ENCODE results near the gene BBS9. TPM values are rescaled to one million over a fixed set of nuclear protein-coding genes. Genes with fewer than 3 reads are reported as not detected.

Gene BBS9
- total RNA-seq, 1 donor from 2014 or later: 11.3 TPM

- intact Hi-C loops (cut with micrococcal nuclease): no loop called here
Measured at GRCh38 chr7:33639552-33640197, 510.3 kb downstream of the BBS9 start.

GRCh38 chr7:33640741-33641140, 511.4 kb downstream of the BBS9 start:
- intact Hi-C loops (cut with micrococcal nuclease): no loop called here

- intact Hi-C loops (cut with micrococcal nuclease): no loop called here
Measured at GRCh38 chr7:33642312-33642711, 512.9 kb downstream of the BBS9 start.

GRCh38 chr7:33643530-33643929, 514.2 kb downstream of the BBS9 start:
- intact Hi-C loops (cut with micrococcal nuclease): no loop called here

- intact Hi-C loops (cut with micrococcal nuclease): no loop called here
Measured at GRCh38 chr7:33644489-33644888, 515.1 kb downstream of the BBS9 start.

GRCh38 chr7:33645104-33645503, 515.7 kb downstream of the BBS9 start:
- intact Hi-C loops (cut with micrococcal nuclease): no loop called here

- intact Hi-C loops (cut with micrococcal nuclease): no loop called here
Measured at GRCh38 chr7:33646166-33646565, 516.8 kb downstream of the BBS9 start.

- intact Hi-C loops (cut with micrococcal nuclease): no loop called here
Measured at GRCh38 chr7:33646891-33647391, 517.6 kb downstream of the BBS9 start.

GRCh38 chr7:33649476-33650441, 520.4 kb downstream of the BBS9 start:
- intact Hi-C loops (cut with micrococcal nuclease): no loop called here

GRCh38 chr7:33650828-33651227, 521.5 kb downstream of the BBS9 start:
- intact Hi-C loops (cut with micrococcal nuclease): no loop called here

- intact Hi-C loops (cut with micrococcal nuclease): no loop called here
Measured at GRCh38 chr7:33651998-33652515, 522.7 kb downstream of the BBS9 start.

GRCh38 chr7:33654676-33655075, 525.3 kb downstream of the BBS9 start:
- intact Hi-C loops (cut with micrococcal nuclease): no loop called here

Other genes with a start within 250 kb of the BBS9 start
- gene KBTBD2, start 237.8 kb upstream of the BBS9 start, total RNA-seq: 45.9 and 55.3 TPM in 2 replicates
- 1.1 and 1.7 TPM in 2 replicates for gene FKBP9, start 172.1 kb upstream of the BBS9 start, total RNA-seq
- 49.0 and 53.1 TPM in 2 replicates for gene NT5C3A, start 66.8 kb upstream of the BBS9 start, total RNA-seq
- 13.9 and 16.4 TPM in 2 replicates for gene RP9, start 20.2 kb upstream of the BBS9 start, total RNA-seq